ENCODE measurements around the gene SCN8A. TPM values are rescaled to one million over a fixed set of nuclear protein-coding genes. Genes with fewer than 3 reads are reported as not detected.

SCN8A gene
- total and polyA plus RNA-seq, 2 experiments from 2014 or later, result 1.1 to 2.6 TPM

GRCh38 chr12:51746416-51746815 lies 155.4 kb downstream of the SCN8A start:
- Histone ChIP-seq H3K36me3 (replicated peaks; ENCODE audit: insufficient read depth, low read depth) (no peaks in the 10 kb centered on the region), H3K9me2 (replicated peaks; ENCODE audit: insufficient read depth) (no peaks in the 10 kb centered on the region), H3K4me1 (ENCODE audit: insufficient read depth) (no peaks in the 10 kb centered on the region), H3K4me3 (no peak overlapping the region), H3K9me3 (ENCODE audit: low read depth) (no peaks in the 10 kb centered on the region), H3K27me3 (no peaks in the 10 kb centered on the region), H3K4me2 (no peak overlapping the region), H2AFZ (no peak overlapping the region), H4K20me1 (ENCODE audit: insufficient read depth, poor library complexity, severe bottlenecking) (no peaks in the 10 kb centered on the region), H3K79me2 (no peaks in the 10 kb centered on the region), H3K27ac (no peak overlapping the region)
- 84% methylated on average over 4 of the region's 4 CpGs for WGBS (ENCODE audit: low lambda C conversion rate, missing lambda C conversion rate)
- TF ChIP-seq EZH2phosphoT487 (IDR thresholded peaks at IDR 0.05; ENCODE audit: low read depth, severe bottlenecking, unreplicated experiment) (no peak), EZH2 (IDR thresholded peaks at IDR 0.05; ENCODE audit: borderline replicate concordance) (no peak), CTCF (IDR thresholded peaks at IDR 0.05; ENCODE audit: poor library complexity) (no peak)
- DNase-seq (ENCODE audit: low spot score), result no peak

- no peaks in the 10 kb centered on the region for H3K79me2 ChIP-seq
- H3K4me3 ChIP-seq, result no peak overlapping the region
- no peak for DNase-seq (ENCODE audit: low spot score)
- H3K27ac ChIP-seq, result no peak overlapping the region
- no peaks in the 10 kb centered on the region for H3K9me2 ChIP-seq (replicated peaks; ENCODE audit: insufficient read depth)
- no peaks in the 10 kb centered on the region for H4K20me1 ChIP-seq (ENCODE audit: insufficient read depth, poor library complexity, severe bottlenecking)
- H3K9me3 ChIP-seq (ENCODE audit: low read depth), result no peaks in the 10 kb centered on the region
- H3K4me2 ChIP-seq, result no peak overlapping the region
- H2AFZ ChIP-seq, result no peak overlapping the region
- 85% methylated on average over 3 of the region's 3 CpGs for WGBS (ENCODE audit: low lambda C conversion rate, missing lambda C conversion rate)
- no peaks in the 10 kb centered on the region for H3K36me3 ChIP-seq (replicated peaks; ENCODE audit: insufficient read depth, low read depth)
- no peaks in the 10 kb centered on the region for H3K27me3 ChIP-seq
- H3K4me1 ChIP-seq (ENCODE audit: insufficient read depth), result no peaks in the 10 kb centered on the region
- TF ChIP-seq EZH2 (IDR thresholded peaks at IDR 0.05; ENCODE audit: borderline replicate concordance) (no peak), CTCF (IDR thresholded peaks at IDR 0.05; ENCODE audit: poor library complexity) (no peak), EZH2phosphoT487 (IDR thresholded peaks at IDR 0.05; ENCODE audit: low read depth, severe bottlenecking, unreplicated experiment) (no peak)
Measured at GRCh38 chr12:51748235-51748634, 157.2 kb downstream of the SCN8A start.

GRCh38 chr12:51749206-51749985 lies 158.4 kb downstream of the SCN8A start:
- Histone ChIP-seq H3K4me3 (no peak overlapping the region), H4K20me1 (ENCODE audit: insufficient read depth, poor library complexity, severe bottlenecking) (no peaks in the 10 kb centered on the region), H2AFZ (no peak overlapping the region), H3K27me3 (no peaks in the 10 kb centered on the region), H3K4me1 (ENCODE audit: insufficient read depth) (no peaks in the 10 kb centered on the region), H3K36me3 (replicated peaks; ENCODE audit: insufficient read depth, low read depth) (no peaks in the 10 kb centered on the region), H3K4me2 (no peak overlapping the region), H3K9me2 (replicated peaks; ENCODE audit: insufficient read depth) (no peaks in the 10 kb centered on the region), H3K79me2 (no peaks in the 10 kb centered on the region), H3K9me3 (ENCODE audit: low read depth) (no peaks in the 10 kb centered on the region), H3K27ac (no peak overlapping the region)
- WGBS (ENCODE audit: low lambda C conversion rate, missing lambda C conversion rate), result 93% methylated on average over 10 of the region's 10 CpGs
- TF ChIP-seq EZH2 (IDR thresholded peaks at IDR 0.05; ENCODE audit: borderline replicate concordance) (no peak), EZH2phosphoT487 (IDR thresholded peaks at IDR 0.05; ENCODE audit: low read depth, severe bottlenecking, unreplicated experiment) (no peak), CTCF (IDR thresholded peaks at IDR 0.05; ENCODE audit: poor library complexity) (no peak)
- no peak for DNase-seq (ENCODE audit: low spot score)
